Middle frontal gyrus (tissue), 1 donor: ENCODE measurements around the gene C1orf21.

ENCODE experiments used
- DNase-seq: peaks from one replicate; pipeline ENCODE4 v3.0.0-alpha.2; 2015; ENCODE audit warnings: low spot score; ENCODE audit errors: extremely low spot score

The C1orf21 gene

GRCh38 chr1:184513421-184513820, 126.6 kb downstream of the C1orf21 start:
- DNase-seq = no peak

GRCh38 chr1:184513966-184514365, 127.1 kb downstream of the C1orf21 start:
- DNase-seq = no peak

DNA sequence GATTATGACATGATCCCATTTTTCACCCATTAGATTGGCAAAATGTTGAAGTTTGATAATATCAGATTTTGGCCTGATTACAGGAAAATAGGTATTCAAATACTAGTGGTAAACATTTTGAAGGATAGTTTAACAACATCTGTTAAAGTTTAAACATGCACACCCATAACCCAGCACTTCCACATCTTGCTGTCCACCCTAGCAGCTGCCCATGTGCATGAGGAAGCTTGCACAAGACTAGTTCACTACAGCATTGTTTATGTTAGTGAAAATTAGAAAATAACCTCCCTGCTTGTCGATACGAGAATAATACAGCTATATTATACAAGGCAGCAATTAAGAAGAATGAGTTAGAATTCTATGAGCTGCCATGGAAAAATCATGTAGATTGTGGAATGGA, 127.6 kb downstream of the C1orf21 start:
- DNase-seq = no peak

GRCh38 chr1:184517130-184517529, 130.3 kb downstream of the C1orf21 start:
- no peak for DNase-seq

DNA sequence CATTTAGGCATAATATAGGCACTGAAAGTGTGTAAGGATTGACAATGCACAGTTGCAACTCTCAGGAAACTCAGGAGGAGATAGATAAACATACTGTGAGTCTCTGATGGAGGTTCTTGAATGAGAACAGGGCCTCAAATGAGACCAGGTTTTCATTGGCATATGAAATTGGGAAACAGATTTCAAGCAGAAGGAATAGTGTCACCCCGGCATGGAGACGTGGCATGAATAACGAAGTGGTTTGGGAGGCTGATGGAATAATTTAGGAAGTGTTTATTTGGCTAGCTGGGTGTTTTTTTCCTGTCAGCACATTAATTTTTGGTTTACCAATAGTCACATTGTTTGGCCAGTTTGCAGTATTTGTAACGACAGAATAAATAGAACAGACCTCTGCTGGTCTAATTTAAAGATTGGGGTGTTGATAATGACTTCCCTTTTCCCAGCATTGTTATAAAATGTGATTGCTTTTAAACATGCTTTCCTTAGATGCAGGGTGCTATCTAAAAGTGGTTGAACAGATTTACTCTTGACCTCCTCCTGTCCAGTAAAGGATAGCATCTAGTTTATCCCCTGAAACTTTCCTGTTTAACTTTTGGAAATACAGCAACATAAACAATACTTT, 132.0 kb downstream of the C1orf21 start:
- DNase-seq = no peak

DNA sequence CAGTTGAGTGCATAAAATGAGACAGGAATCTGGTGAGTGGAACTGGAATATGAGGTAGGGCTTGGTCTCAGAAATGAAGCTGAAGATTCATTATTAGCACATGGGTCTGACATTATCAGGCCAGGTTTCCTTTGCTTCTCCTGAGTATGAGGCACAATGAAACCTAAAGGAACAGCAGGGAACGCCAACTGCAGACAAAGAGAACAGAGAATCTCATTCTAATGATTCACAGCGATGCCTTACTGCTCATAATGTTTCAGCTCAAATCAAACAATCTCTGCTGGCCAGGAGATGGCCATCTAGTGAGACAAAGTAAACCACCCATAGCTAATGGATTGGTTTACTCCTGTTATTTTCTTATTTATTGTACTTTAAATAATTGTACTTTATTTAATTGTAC, 133.5 kb downstream of the C1orf21 start:
- no peak for DNase-seq

- DNase-seq = no peak
These were observed 137.4 kb downstream of the C1orf21 start for GRCh38 chr1:184524248-184524647.

- DNase-seq = no peak
These were observed 140.6 kb downstream of the C1orf21 start for GRCh38 chr1:184527402-184527801.

DNA sequence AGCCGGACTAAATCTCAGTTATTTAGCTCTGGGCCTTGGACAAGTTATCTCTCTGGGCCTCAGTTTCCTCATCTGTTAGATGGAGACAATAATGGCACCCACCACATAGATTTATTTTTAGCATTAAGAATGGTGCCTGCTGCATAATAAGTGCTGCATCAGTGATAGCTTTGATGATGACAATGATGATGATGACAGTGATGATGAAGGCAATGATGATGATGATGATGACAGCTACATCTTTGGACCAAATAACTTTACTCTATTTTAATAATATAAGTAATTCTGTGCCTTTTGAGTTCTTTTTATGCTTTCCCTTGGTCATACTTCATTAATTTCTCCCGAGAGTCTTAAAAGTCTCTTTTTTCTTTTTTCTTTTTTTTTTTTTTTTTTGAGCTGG, 143.4 kb downstream of the C1orf21 start:
- DNase-seq = no peak

DNA sequence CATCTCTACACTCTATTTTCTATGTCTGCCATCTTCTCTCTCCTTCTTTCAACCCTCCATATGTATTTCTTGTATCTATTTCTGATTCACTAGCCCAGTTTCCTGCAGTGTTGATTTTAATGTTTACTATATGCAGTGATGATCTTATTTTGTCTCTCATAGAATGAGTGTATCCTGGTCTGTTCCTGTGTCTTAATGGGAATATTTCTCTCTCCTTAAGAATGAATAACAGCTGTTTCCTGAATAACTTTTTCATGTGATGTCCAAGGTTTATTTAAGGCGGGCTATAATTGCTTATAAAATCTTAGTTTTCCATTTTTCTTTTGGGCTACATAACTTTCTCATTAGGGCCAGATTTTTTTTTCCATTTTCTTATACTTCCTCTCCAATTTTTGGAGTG, 144.5 kb downstream of the C1orf21 start:
- no peak for DNase-seq

DNA sequence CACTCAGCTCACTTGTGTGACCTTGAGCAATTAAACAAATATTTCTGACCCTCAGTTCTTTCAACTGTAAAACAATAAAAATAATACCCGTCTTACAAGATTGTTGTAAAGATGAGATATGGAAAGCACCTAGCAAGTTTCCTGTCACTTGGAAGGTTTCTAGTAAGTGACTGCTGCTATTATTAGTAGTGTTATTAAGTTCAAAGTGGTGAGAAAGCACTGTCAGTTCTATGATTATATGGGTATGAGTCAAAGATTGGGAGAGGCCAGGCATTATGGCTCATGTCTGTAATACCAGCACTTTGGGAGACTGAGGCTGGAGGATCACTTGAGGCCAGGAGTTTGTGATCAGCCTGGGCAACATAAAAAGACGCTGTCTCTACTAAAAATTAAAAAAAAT, 145.4 kb downstream of the C1orf21 start:
- DNase-seq = no peak

GRCh38 chr1:184533049-184533448, 146.2 kb downstream of the C1orf21 start:
- no peak for DNase-seq

DNA sequence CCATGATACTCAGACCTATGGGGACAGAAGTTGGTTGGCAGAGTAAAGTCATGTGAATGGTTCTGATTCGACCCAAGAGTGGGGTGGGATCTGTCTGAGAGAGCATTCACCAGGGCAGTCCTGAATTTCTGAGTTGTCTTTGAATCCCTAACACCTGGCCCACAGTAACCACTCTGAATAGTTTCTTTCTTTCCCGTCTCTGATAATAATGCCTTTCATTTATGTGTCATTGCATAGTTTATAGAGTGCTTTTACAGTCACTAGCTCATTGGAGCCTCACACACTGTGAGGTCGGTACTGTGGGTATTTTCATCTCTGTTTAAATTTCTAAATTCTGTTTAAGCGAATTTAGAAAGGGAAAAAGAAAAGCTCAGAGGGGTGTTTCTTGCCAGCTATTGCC, 147.1 kb downstream of the C1orf21 start:
- no peak for DNase-seq

GRCh38 chr1:184534690-184535089, 147.9 kb downstream of the C1orf21 start:
- DNase-seq = no peak

DNA sequence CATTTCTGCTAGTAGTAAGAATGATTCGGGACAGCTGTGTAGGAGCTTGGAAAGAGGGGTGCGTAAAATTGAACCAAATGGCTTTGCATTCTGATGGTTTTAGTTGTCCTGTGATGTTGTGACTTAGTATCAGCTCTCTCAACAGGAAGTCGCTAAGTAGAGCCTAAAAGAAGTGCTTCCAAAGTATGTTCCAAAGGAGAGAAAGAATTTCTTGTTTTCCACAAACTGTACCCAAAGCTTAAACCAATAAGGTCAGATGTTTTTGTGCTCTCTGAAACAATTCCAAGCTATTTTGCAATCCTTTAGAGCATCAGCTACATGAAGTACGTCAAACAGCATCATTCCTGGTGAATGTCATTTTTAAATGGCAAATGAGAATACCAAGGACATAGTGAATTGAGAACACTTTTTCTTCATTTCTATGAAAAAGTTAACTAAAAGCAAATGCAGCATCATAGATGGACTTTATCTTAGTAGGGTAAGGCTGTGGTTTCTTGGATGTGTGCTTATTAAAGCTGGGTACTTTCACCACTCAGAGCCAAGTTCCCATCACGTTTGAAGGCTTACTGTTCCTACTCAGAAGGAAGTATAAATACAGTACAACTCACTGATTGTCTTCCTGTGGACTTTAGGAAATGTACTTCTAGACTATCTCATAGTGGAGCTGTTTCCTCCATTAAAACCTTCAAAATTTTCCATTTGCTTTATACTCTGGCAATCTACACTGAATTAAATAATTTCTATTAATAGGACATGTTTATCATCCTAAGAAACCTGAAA, 148.6 kb downstream of the C1orf21 start:
- DNase-seq = no peak

DNA sequence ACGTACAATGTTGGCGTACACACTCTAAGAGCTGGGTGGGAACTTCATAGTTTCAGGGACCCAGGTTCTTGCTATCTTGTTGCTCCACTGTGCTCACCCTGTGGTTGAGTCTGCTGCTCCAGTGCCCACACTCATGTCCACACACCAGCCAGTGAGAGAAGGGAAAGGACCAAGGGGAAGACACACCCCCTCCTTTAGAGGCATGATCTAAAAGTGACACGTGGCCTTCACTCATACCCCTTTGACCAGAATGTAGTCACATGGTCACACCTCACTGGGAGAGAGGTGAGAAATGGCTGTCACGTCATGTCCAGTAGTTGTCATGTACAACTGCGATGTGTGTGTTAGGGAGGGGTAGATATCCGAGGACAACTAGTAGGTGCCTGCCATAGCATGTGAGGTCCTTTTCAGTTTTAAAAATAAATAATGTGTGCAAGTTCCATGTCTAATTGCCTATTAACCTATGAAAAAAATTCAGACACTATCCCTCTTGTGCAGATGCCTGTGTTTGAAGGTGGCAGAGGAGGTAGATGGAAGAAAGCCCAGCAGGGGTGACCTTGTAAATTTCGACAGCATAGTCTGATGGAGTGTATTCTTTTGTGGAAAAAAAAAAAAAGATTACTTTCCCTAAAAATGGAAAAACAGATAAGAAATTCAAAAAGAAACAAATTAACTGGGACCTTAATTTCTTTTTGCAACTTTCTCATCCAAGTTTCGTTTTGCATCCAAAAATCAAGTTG, 149.6 kb downstream of the C1orf21 start:
- no peak for DNase-seq

DNA sequence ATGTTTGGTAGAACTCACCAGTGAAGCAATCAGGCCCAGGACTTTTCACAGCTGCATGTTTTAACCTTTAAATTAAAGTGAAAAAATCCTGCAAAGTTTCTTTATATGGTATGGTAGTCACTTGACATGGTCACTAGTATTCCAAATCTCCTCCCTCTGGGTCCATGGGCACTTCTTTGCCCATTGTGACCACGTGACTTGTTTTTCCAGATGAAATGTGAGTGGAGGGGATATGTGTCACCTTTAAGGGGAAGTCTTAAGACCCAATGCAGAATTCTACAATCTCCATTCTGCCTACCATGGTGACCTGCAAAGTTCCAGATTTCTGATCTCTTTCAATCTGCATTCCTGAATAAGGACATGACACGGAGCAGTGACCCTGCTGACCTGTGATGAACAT, 152.8 kb downstream of the C1orf21 start:
- no peak for DNase-seq

GRCh38 chr1:184541537-184542152, 154.8 kb downstream of the C1orf21 start:
- no peak for DNase-seq

GRCh38 chr1:184542291-184542690, 155.5 kb downstream of the C1orf21 start:
- no peak for DNase-seq

GRCh38 chr1:184545601-184546000, 158.8 kb downstream of the C1orf21 start:
- DNase-seq = no peak

DNA sequence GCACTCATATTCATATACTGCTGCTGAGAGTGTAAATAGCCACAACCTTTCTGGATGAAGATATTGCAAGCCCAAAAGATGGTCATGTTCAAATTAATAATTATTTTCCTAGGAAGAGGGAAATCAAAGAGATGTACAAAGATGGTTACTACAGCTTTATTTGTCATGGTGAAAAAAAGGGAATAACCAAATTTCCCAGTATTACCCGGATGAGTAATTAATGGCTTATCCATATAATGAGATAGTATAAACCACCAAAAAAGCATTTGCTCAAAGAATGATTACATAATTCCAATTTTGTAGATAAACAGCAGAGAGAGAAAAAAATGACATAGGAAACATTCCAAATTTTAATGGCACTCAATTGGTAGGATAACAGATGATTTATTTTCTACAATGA, 165.6 kb downstream of the C1orf21 start:
- DNase-seq = no peak

DNA sequence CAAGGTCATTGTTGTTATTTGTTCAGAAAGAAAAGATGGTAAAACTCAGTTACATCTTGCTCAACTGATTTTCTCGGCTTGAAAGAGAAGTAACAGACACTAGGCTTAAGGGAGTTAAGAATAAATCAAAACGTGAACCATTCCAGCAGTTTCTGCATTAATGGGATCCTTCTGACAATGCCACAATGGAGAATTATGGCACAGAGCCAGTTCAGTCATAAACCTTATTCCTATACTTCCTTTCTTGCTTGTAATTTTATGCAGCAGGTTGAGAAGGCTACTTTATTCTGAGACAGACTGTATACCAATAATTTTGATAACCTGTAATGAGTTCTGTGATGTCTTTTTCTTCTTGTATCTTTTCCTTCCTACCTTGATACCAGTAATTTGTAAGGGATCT, 167.0 kb downstream of the C1orf21 start:
- no peak for DNase-seq
